Motor neuron (in vitro differentiated cells): Measurements from ENCODE around the gene CADM1. TPM values are rescaled to one million over a fixed set of nuclear protein-coding genes. Genes with fewer than 3 reads are reported as not detected.

Experiments
- ATAC-seq, 8 experiments: fragments of 200-7000 bp; cut with Tn5 transposase; replicated peaks in 6 of 8; 2 replicates each; pipeline ENCODE4 v1.8.0; 2021; ENCODE audit warnings: mild to moderate bottlenecking in 8 of 8, moderate library complexity in 8 of 8
- H3K27ac ChIP-seq, 2 donors: fragments of 250-450 bp; sonication (Bioruptor Pico); 2 replicates each; pipeline ENCODE4 v1.9.0; 2021; ENCODE audit warnings: antibody characterized with exemption in 2 of 2, mild to moderate bottlenecking in 2 of 2, moderate library complexity in 1 of 2
- H3K4me1 ChIP-seq, 2 donors: fragments of 250-450 bp; sonication (Bioruptor Pico); replicated peaks in 1 of 2; 2 replicates each; pipeline ENCODE4 v1.6.1; 2021; ENCODE audit warnings: antibody characterized with exemption in 2 of 2, mild to moderate bottlenecking in 2 of 2, moderate library complexity in 1 of 2
- H3K4me3 ChIP-seq, 5 donors: fragments of 250-450 bp; sonication (Bioruptor Pico); 2 replicates each; pipeline ENCODE4 v1.9.0; 2021; ENCODE audit warnings: antibody characterized with exemption in 5 of 5, mild to moderate bottlenecking in 5 of 5, moderate library complexity in 4 of 5
- WGBS, 10 experiments: fragments of 450-650 bp; shearing (Covaris generic); methylation state at CpG; one replicate each; pipeline ENCODE4 v1.0.0; 2022; 5-methylcytosine and 5-hydroxymethylcytosine counted together
- in situ Hi-C, 9 experiments: fragments of 400-800 bp; cut with MboI; loops; one replicate each; pipeline ENCODE4 v1.15.0; 2021; ENCODE audit warnings: low sequenced_read_pairs in 9 of 9, low pct_unique_long_range_greater_than_20kb in 2 of 9; ENCODE audit not compliant: unreplicated experiment in 9 of 9
- total RNA-seq, 8 experiments: library from RNA; unstranded; fragments of 300-600 nt; gene quantifications; 2 replicates each; pipeline versions ENCODE4 v1.2.3 to v1.2.4, GENCODE V29; 2022

The CADM1 gene
- total RNA-seq, 8 experiments from 2014 or later, result 0.71 to 129 (median 106) TPM

- 14 to 88% (median 50%) methylated on average over 1 to 2 of the region's 2 CpGs; no CpG with 5 or more reads in 1 of the 10 experiments for WGBS, 10 experiments
- in situ Hi-C loops, result no loop called here
- peak in 1 of 8 experiments; percentile 16 for ATAC-seq
- H3K4me1 ChIP-seq, result peaks cover 23 to 55% of the 10 kb centered on the region in 2 donors
- no peak overlapping the region for H3K27ac ChIP-seq
- no peak overlapping the region for H3K4me3 ChIP-seq
These were observed 39.9 kb downstream of the CADM1 start for GRCh38 chr11:115464269-115464668.

GRCh38 chr11:115463606-115464005, 40.6 kb downstream of the CADM1 start:
- Histone ChIP-seq H3K27ac (no peak overlapping the region), H3K4me3 (no peak overlapping the region), H3K4me1 (peaks cover 23 to 62% of the 10 kb centered on the region in 2 donors)
- ATAC-seq, result no peak
- in situ Hi-C loops, result no loop called here
- WGBS, 10 experiments, result 20 to 100% (median 71%) methylated on average over 1 to 3 of the region's 3 CpGs; no CpG with 5 or more reads in 2 of the 10 experiments

- H3K4me3 ChIP-seq, result no peak overlapping the region
- peaks cover 23 to 64% of the 10 kb centered on the region in 2 donors for H3K4me1 ChIP-seq
- in situ Hi-C loops, result no loop called here
- ATAC-seq, result peak in 3 of 8 experiments; percentile 25 to 37 (median 33)
- H3K27ac ChIP-seq, result no peak overlapping the region
- 44 to 83% (median 82%) methylated on average over 1 of the region's 1 CpG; no CpG with 5 or more reads in 6 of the 10 experiments for WGBS, 10 experiments
These were observed 41.5 kb downstream of the CADM1 start for GRCh38 chr11:115462757-115463156.

GRCh38 chr11:115462004-115462541, 42.1 kb downstream of the CADM1 start:
- in situ Hi-C loops, result no loop called here
- H3K4me1 ChIP-seq, result peaks cover 23 to 67% of the 10 kb centered on the region in 2 donors
- H3K4me3 ChIP-seq, result peak overlapping the region in 2 of 5 donors; percentile 2 to 7
- ATAC-seq, result peak in 5 of 8 experiments; percentile 76 to 82 (median 80)
- no peak overlapping the region for H3K27ac ChIP-seq
- WGBS, 10 experiments, result 36 to 87% (median 60%) methylated on average over 2 to 18 of the region's 18 CpGs

- H3K27ac ChIP-seq, result no peak overlapping the region
- peak in 2 of 8 experiments; percentile 66 to 68 for ATAC-seq
- in situ Hi-C loops, result no loop called here
- 22 to 91% (median 88%) methylated on average over 1 of the region's 1 CpG; no CpG with 5 or more reads in 3 of the 10 experiments for whole genome bisulfite sequencing, 10 experiments
- H3K4me1 ChIP-seq, result peaks cover 23 to 68% of the 10 kb centered on the region in 2 donors
- no peak overlapping the region for H3K4me3 ChIP-seq
These were observed 43.7 kb downstream of the CADM1 start for GRCh38 chr11:115460512-115460911.

- in situ Hi-C loops, result no loop called here
- Histone ChIP-seq H3K4me3 (no peak overlapping the region), H3K4me1 (peaks cover 23 to 65% of the 10 kb centered on the region in 2 donors), H3K27ac (no peak overlapping the region)
- no peak for ATAC-seq
These were observed 44.7 kb downstream of the CADM1 start for GRCh38 chr11:115459563-115459962.

GRCh38 chr11:115458877-115459276, 45.3 kb downstream of the CADM1 start:
- WGBS, 10 experiments, result 17 to 100% (median 71%) methylated on average over 1 to 4 of the region's 4 CpGs
- no peak overlapping the region for H3K27ac ChIP-seq

GRCh38 chr11:115456019-115456418, 48.2 kb downstream of the CADM1 start:
- H3K27ac ChIP-seq, result no peak overlapping the region
- H3K4me3 ChIP-seq, result no peak overlapping the region
- no peak for ATAC-seq
- in situ Hi-C loops, result no loop called here
- peaks cover 0 to 30% of the 10 kb centered on the region in 2 donors for H3K4me1 ChIP-seq

More at GRCh38 chr11:115458877-115459276, 45.3 kb downstream of the CADM1 start:
- H3K4me1 ChIP-seq, result peaks cover 16 to 59% of the 10 kb centered on the region in 2 donors
- ATAC-seq, result no peak
- in situ Hi-C loops, result no loop called here
- no peak overlapping the region for H3K4me3 ChIP-seq

- H3K27ac ChIP-seq, result no peak overlapping the region
- in situ Hi-C loops, result no loop called here
- ATAC-seq, result peak in 1 of 8 experiments; percentile 24
- H3K4me1 ChIP-seq, result peaks cover 0 to 26% of the 10 kb centered on the region in 2 donors
- 29 to 83% (median 47%) methylated on average over 1 to 4 of the region's 4 CpGs; no CpG with 5 or more reads in 1 of the 10 experiments for WGBS, 10 experiments
- H3K4me3 ChIP-seq, result no peak overlapping the region
These were observed 48.6 kb downstream of the CADM1 start for GRCh38 chr11:115455613-115456012.

- in situ Hi-C loops, result no loop called here
- no peak overlapping the region for H3K4me3 ChIP-seq
- 0 to 100% (median 100%) methylated on average over 1 of the region's 1 CpG for WGBS, 10 experiments
- ATAC-seq, result no peak
- H3K4me1 ChIP-seq, result peaks cover 0 to 22% of the 10 kb centered on the region in 2 donors
- H3K27ac ChIP-seq, result no peak overlapping the region
These were observed 49.7 kb downstream of the CADM1 start for GRCh38 chr11:115454525-115454924.

- H3K4me3 ChIP-seq, result no peak overlapping the region
- H3K27ac ChIP-seq, result no peak overlapping the region
- no peak for ATAC-seq
- 17 to 100% (median 80%) methylated on average over 1 of the region's 1 CpG; no CpG with 5 or more reads in 3 of the 10 experiments for WGBS, 10 experiments
- peaks cover 0 to 18% of the 10 kb centered on the region in 2 donors for H3K4me1 ChIP-seq
- in situ Hi-C loops, result no loop called here
These were observed 50.3 kb downstream of the CADM1 start for GRCh38 chr11:115453693-115454490.

GRCh38 chr11:115452241-115452640, 52.0 kb downstream of the CADM1 start:
- Histone ChIP-seq H3K27ac (no peak overlapping the region), H3K4me3 (no peak overlapping the region), H3K4me1 (peaks cover 0 to 8% of the 10 kb centered on the region in 2 donors)
- ATAC-seq, result no peak
- in situ Hi-C loops, result no loop called here
- 0 to 100% (median 89%) methylated on average over 1 to 3 of the region's 3 CpGs; no CpG with 5 or more reads in 2 of the 10 experiments for WGBS, 10 experiments

GRCh38 chr11:115450519-115450918, 53.7 kb downstream of the CADM1 start:
- Histone ChIP-seq H3K4me1 (peaks cover 0 to 5% of the 10 kb centered on the region in 2 donors), H3K27ac (no peak overlapping the region), H3K4me3 (no peak overlapping the region)
- in situ Hi-C loops, result no loop called here
- 10 to 100% (median 87%) methylated on average over 1 to 4 of the region's 4 CpGs; no CpG with 5 or more reads in 1 of the 10 experiments for WGBS, 10 experiments
- no peak for ATAC-seq
